Measurements from ENCODE around the gene PRKCA.

GRCh38 chr17:66675273-66675990 is 373.0 kb downstream of the PRKCA start:
- no peak for TF ChIP-seq TAF1 (IDR thresholded peaks at IDR 0.05; ENCODE audit: borderline replicate concordance, low read depth, low read length)
- no peak for TF ChIP-seq POLR2A (IDR thresholded peaks at IDR 0.05; ENCODE audit: low read depth, low read length)
- no peak for TF ChIP-seq POLR2AphosphoS5 (IDR thresholded peaks at IDR 0.05; ENCODE audit: low read depth, low read length)
